Cardiac atrium fibroblast (primary cell): ENCODE results near the gene CDC42BPG. TPM values are rescaled to one million over a fixed set of nuclear protein-coding genes. Genes with fewer than 3 reads are reported as not detected.

ENCODE experiments used
- total RNA-seq: library from RNA; depleted of rRNA; stranded (reverse); fragments of >200 nt; gene quantifications from 2 replicates; pipeline ENCODE4 v1.2.3, GENCODE V29; 2015

CDC42BPG gene, protein sequence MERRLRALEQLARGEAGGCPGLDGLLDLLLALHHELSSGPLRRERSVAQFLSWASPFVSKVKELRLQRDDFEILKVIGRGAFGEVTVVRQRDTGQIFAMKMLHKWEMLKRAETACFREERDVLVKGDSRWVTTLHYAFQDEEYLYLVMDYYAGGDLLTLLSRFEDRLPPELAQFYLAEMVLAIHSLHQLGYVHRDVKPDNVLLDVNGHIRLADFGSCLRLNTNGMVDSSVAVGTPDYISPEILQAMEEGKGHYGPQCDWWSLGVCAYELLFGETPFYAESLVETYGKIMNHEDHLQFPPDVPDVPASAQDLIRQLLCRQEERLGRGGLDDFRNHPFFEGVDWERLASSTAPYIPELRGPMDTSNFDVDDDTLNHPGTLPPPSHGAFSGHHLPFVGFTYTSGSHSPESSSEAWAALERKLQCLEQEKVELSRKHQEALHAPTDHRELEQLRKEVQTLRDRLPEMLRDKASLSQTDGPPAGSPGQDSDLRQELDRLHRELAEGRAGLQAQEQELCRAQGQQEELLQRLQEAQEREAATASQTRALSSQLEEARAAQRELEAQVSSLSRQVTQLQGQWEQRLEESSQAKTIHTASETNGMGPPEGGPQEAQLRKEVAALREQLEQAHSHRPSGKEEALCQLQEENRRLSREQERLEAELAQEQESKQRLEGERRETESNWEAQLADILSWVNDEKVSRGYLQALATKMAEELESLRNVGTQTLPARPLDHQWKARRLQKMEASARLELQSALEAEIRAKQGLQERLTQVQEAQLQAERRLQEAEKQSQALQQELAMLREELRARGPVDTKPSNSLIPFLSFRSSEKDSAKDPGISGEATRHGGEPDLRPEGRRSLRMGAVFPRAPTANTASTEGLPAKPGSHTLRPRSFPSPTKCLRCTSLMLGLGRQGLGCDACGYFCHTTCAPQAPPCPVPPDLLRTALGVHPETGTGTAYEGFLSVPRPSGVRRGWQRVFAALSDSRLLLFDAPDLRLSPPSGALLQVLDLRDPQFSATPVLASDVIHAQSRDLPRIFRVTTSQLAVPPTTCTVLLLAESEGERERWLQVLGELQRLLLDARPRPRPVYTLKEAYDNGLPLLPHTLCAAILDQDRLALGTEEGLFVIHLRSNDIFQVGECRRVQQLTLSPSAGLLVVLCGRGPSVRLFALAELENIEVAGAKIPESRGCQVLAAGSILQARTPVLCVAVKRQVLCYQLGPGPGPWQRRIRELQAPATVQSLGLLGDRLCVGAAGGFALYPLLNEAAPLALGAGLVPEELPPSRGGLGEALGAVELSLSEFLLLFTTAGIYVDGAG (N-terminal part only)
- under 0.01 TPM in 1 of 2 replicates, not detected in the other for total RNA-seq

DNA sequence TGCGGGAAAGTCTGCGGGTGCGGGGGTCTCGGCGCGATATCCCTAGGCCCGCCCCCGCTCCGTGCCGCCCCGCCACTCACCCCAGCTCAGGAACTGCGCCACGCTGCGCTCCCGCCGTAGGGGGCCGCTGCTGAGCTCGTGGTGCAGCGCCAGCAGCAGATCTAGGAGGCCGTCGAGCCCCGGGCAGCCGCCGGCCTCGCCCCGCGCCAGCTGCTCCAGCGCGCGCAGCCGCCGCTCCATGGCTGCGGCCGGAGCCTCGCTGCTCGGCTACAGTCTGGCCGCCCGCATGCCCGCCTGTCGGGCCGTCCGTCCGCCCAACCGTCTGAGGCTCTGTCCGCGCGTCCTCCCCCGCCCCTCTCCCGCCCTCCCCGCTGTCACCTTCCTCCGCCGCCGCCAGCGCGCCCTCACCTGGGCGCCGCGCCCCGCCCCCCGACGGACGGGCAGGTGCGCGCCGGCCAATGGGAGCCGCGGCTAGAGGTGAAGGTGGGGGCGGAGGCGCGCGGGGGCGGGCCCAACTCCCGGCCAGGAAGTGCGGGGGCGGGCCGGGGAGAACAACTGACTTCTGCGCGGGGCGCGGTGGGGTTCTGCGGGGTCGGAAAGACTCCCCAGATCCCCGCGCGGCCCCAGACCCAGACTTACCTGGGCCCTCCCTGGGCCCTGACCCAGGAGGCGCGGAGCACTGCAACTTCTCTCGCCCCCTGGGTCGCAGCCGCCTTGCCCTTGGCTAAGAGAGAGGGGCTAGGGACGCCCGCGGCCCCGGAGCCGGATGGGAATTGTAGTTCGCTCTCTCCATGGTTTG is at the start of gene CDC42BPG:
TSS of gene CDC42BPG (minus strand) at position 324 of the 799 bp plus-strand sequence. CDS start at position 240, 84 bp downstream.

DNA sequence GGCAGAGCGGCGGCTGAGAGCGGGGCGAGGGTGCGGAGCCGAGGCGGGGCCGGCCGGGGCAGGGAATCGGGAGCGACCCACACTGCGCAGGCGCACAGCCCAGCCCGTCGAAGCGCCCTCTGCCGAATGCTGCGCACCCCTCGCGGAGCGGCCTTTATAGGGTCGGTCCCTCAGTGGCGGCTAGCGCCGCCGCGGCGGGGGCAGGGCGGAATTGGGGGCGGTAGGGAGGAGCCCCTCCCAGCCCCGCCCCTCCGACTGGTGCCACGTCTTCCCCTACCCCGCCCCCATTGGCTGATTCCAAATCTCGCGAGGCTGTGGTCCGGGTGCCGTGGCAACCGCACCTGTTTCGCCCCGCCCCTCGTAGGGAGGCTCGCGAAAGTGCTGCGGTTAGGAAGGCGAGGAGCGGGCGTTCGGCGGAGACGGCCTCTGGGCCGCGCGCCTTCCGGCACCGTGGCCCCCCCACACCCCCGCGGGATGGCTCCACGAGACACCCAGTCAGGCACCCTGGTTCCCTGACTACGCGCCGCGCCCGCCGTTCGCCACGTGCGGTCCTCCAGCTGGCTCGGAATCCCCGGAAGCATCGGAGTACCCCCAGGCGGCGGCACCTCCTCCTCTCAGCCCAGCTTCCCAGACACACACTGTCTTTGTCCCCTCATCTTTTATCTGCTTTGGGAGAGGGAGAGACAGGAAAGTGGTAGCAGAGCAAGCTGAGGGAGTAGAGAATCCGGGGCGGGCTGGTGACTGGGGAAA is 34.2 kb upstream of the CDC42BPG start, which contains the start of gene EHD1:
TSS of gene EHD1 (minus strand) at position 128 of the 750 bp plus-strand sequence. CDS start 157 bp downstream, outside the sequence.

DNA sequence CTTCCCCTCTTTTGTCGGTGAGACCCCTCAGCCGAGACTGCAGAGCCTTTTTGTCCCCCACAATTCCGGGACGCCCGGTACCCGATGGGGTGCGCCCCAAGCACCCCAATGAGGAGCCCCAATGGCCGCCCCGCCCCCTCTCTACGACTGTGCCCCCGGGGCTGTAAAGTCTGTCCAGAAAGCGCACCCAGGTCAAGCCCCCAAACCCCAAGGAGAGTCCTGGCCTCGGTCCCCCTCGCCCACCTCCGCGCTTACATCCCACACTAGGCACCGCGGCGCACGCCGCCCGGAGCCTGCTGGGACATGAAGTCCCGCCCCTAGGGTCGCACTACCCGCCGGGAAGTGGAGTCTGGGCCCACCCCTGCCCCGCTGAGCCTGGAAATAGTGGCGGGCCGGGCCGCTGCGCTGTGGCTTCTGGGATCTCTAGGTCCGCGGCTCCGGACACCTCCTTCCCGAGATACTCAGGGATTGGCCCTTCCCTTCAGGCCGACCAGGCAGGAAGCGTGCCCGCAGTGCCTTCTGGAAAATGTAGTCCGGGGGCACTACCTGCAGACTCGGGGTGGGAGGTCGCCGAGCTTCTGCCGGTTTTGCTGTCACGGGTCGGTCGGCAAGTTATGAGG is 34.1 kb downstream of the CDC42BPG start, which contains the start of gene MEN1:
TSS of gene MEN1 (minus strand) at position 281 of the 620 bp plus-strand sequence. CDS start 442 bp downstream, outside the sequence.

DNA sequence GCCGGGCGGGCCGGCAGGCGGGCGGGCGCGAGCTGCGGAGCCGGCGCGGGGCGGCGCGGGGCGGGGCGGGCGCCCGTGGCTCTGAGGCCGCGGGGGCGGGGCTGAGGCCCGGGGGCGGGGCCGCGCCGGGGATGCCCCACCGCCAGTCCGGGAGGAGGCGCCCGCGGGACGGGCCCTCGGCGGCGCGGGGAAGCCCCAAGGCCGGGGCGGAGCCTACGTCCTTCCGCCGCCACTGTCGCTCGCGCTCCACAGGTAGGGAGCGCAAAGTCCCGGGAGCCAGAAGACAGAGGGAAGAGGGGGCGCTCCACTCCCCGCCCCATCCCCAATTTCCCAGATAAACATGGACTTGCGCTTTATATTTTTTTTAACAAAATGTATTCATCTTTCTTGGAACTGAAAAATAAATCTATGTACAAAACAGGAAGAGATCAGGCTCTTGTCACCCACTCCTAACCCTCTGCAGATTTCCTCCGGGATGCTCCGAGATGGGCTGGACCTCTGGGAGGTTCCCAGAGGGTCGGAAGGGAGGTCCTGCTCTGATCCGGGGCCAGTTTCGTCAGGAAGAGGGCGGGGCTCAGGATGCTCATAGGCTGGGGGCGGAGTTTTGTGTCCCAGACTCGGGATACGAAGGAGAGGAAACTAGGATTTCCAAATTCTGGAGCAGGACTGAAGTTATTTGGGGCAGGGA is 41.2 kb downstream of the CDC42BPG start, which contains the start of gene MAP4K2:
TSS of gene MAP4K2 (minus strand) at position 57 of the 688 bp plus-strand sequence. CDS start 65 bp downstream, outside the sequence.

DNA sequence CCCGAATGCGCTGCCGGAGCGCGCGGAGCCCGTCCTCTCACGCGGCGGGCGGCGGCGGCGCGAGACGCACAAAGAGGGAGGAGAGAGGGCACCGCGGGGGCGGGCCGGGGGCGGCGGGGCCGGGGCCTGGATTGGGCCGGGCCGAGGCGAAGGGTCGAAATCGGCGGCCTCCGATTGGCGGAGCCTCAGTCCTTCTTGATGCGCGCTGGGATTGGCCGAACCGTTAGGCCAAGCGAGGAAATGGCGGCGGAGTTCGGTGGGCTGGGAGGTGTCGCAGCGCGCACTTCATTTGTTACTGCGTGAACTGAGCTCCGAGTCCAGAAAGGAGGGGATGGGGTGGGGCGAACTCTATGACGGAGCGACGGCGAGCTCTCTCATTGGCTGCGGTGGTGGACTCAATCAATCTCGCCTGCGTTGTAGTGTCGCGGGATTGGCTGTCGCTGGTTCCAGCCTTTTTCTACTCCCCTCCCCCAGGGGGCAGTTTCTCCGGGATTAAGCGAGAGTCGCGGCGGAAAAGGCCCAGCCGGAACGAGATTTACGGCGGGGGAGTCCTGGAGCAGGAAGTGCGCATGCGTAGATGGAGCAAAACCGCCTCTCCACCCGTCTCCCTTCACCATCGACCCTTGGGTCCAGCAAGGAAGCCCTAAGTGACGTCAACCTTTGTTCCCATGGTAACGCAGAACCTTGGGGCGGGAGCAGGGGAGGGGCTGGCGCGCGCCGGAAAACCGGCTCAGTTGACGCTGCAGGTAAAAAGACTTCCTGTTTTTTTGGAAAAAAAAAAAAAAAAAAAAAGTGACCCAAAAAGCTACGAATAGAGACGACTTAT is 65.8 kb downstream of the CDC42BPG start, which contains the start of gene SF1:
TSS of gene SF1 (minus strand) at position 70 of the 826 bp plus-strand sequence. CDS start 150 bp downstream, outside the sequence.

Other genes with a start within 250 kb of the CDC42BPG start
- 0.18 and 2.9 TPM in 2 replicates for gene NRXN2, start 121.5 kb downstream of the CDC42BPG start, total RNA-seq
- gene RASGRP2, start 100.5 kb downstream of the CDC42BPG start, total RNA-seq = 3.4 and 5.6 TPM in 2 replicates
- gene PYGM, start 84.7 kb downstream of the CDC42BPG start, total RNA-seq = 5.8 and 9.7 TPM in 2 replicates
- 130 and 140 TPM in 2 replicates for gene SF1, start 66.1 kb downstream of the CDC42BPG start, total RNA-seq
- gene MAP4K2, start 41.4 kb downstream of the CDC42BPG start, total RNA-seq = 12.1 and 13.3 TPM in 2 replicates
- 16.0 and 19.5 TPM in 2 replicates for gene MEN1, start 34.1 kb downstream of the CDC42BPG start, total RNA-seq
- 63.7 and 84.1 TPM in 2 replicates for gene EHD1, start 34.0 kb upstream of the CDC42BPG start, total RNA-seq
- gene ATG2A, start 72.6 kb upstream of the CDC42BPG start, total RNA-seq = 13.2 and 18.1 TPM in 2 replicates
- 24.9 and 27.9 TPM in 2 replicates for gene PPP2R5B, start 80.0 kb upstream of the CDC42BPG start, total RNA-seq
- 2.6 TPM in 1 of 2 replicates, not detected in the other for gene GPHA2, start 91.2 kb upstream of the CDC42BPG start, total RNA-seq
- not detected in 2 replicates for gene MAJIN, start 127.5 kb upstream of the CDC42BPG start, total RNA-seq
- gene BATF2, start 152.3 kb upstream of the CDC42BPG start, total RNA-seq = 0.16 TPM in 1 of 2 replicates, not detected in the other
- 97.5 and 157 TPM in 2 replicates for gene ARL2, start 169.5 kb upstream of the CDC42BPG start, total RNA-seq
- 10.0 and 12.8 TPM in 2 replicates for gene SNX15, start 182.8 kb upstream of the CDC42BPG start, total RNA-seq
- gene SAC3D1, start 196.6 kb upstream of the CDC42BPG start, total RNA-seq = 10.4 and 10.5 TPM in 2 replicates
- 19.1 and 24.6 TPM in 2 replicates for gene NAALADL1, start 213.9 kb upstream of the CDC42BPG start, total RNA-seq
- gene CDCA5, start 239.4 kb upstream of the CDC42BPG start, total RNA-seq = 5.8 and 15.9 TPM in 2 replicates
- 52.3 and 67.3 TPM in 2 replicates for gene ZFPL1, start 239.6 kb upstream of the CDC42BPG start, total RNA-seq